Esophagus squamous epithelium (tissue), 5 donors: Measurements from ENCODE around the gene PEDS1. TPM values are rescaled to one million over a fixed set of nuclear protein-coding genes. Genes with fewer than 3 reads are reported as not detected.

Experiments
- DNase-seq: peaks from one replicate; lab custom pipeline; 2025; lab: John Stamatoyannopoulos, UW
- H3K27ac ChIP-seq, 4 donors: fragments of 200-600 bp; sonication (generic); one replicate each; pipeline ENCODE4 v1.5.1; 2016 to 2019; ENCODE audit warnings: mild to moderate bottlenecking in 1 of 4
- H3K27me3 ChIP-seq, 4 donors: fragments of 200-600 bp; sonication (generic); 1 replicate in 3 of 4; 2 replicates in 1 of 4; pipeline versions ENCODE4 v1.5.1 to v1.6.0; 2017 to 2021; ENCODE audit warnings: antibody characterized with exemption in 1 of 4
- H3K36me3 ChIP-seq, 3 donors: fragments of 200-600 bp; sonication (generic); one replicate each; pipeline ENCODE4 v1.5.1; 2016 to 2019
- H3K4me1 ChIP-seq, 3 donors: fragments of 200-600 bp; sonication (generic); one replicate each; pipeline ENCODE4 v1.5.1; 2017 to 2019
- H3K4me3 ChIP-seq, 4 donors: fragments of 200-600 bp; sonication (generic); 1 replicate in 3 of 4; 2 replicates in 1 of 4; pipeline ENCODE4 v1.5.1; 2016 to 2019; ENCODE audit warnings: mild to moderate bottlenecking in 2 of 4, moderate library complexity in 1 of 4
- H3K9me3 ChIP-seq, 3 donors: fragments of 200-600 bp; sonication (generic); one replicate each; pipeline ENCODE4 v1.5.1; 2016 to 2019
- CTCF ChIP-seq, 6 experiments: fragments of 450-650 bp in 4 of 6; fragments of 200-600 bp in 2 of 6; sonication (generic) in 2 of 6; IDR thresholded peaks; one replicate each; pipeline ENCODE4 v1.5.1; 2016 to 2019; ENCODE audit warnings: antibody characterized with exemption in 6 of 6, mild to moderate bottlenecking in 4 of 6, moderate library complexity in 4 of 6
- POLR2A ChIP-seq, 4 donors: fragments of 450-650 bp; IDR thresholded peaks; one replicate each; pipeline ENCODE4 v1.6.1; 2017; ENCODE audit warnings: antibody characterized with exemption in 4 of 4, mild to moderate bottlenecking in 4 of 4, moderate library complexity in 3 of 4
- WGBS, 2 donors: methylation state at CpG; one replicate each; pipeline ENCODE4 v1.1.5; 2018; 5-methylcytosine and 5-hydroxymethylcytosine counted together
- intact Hi-C: fragments of 100-400 bp; cut with DNase I; formaldehyde crosslinking; loops from one replicate; pipeline ENCODE4 v1.15.0; 2022
- total RNA-seq, 4 donors: library from RNA; depleted of rRNA; stranded (reverse); fragments of >200 nt; gene quantifications; one replicate each; pipeline ENCODE4 v1.1.0, GENCODE V29; 2016
- donor health status: DM: yes; HTN: yes; CAD: no.

The PEDS1 gene
- total RNA-seq, 4 donors from 2014 or later: 32.8 to 54.0 (median 46.7) TPM

GRCh38 chr20:50144362-50144761, 9.2 kb downstream of the PEDS1 start:
- no peak overlapping the region for H3K4me3 ChIP-seq
- H3K36me3 ChIP-seq: peaks cover 0 to 62% (median 15%) of the 10 kb centered on the region in 3 donors
- peaks cover 83 to 100% (median 92%) of the 10 kb centered on the region in 3 donors for H3K4me1 ChIP-seq
- no peaks in the 10 kb centered on the region for H3K27me3 ChIP-seq
- no peak for TF ChIP-seq CTCF (IDR thresholded peaks at IDR 0.05)
- TF ChIP-seq POLR2A (IDR thresholded peaks at IDR 0.05): no peak
- intact Hi-C loops: no loop called here
- H3K9me3 ChIP-seq: no peaks in the 10 kb centered on the region
- peak overlapping the region; percentile 74 to 99 (median 98) for H3K27ac ChIP-seq
- WGBS, 2 donors: 14 to 25% methylated on average over 1 to 3 of the region's 4 CpGs
- DNase-seq: no peak

GRCh38 chr20:50142812-50143211, 10.7 kb downstream of the PEDS1 start:
- Histone ChIP-seq H3K27me3 (no peaks in the 10 kb centered on the region), H3K27ac (peak overlapping the region; percentile 74 to 99 (median 98)), H3K4me1 (peaks cover 87 to 100% (median 92%) of the 10 kb centered on the region in 3 donors), H3K4me3 (no peak overlapping the region), H3K36me3 (peaks cover 0 to 48% (median 21%) of the 10 kb centered on the region in 3 donors), H3K9me3 (no peaks in the 10 kb centered on the region)
- no peak for DNase-seq
- TF ChIP-seq CTCF (IDR thresholded peaks at IDR 0.05) (no peak), POLR2A (IDR thresholded peaks at IDR 0.05) (no peak)
- WGBS, 2 donors: 69 to 73% methylated on average over 6 of the region's 6 CpGs
- intact Hi-C loops: no loop called here

GRCh38 chr20:50141811-50142561, 11.5 kb downstream of the PEDS1 start:
- intact Hi-C loops: no loop called here
- H3K27me3 ChIP-seq: no peaks in the 10 kb centered on the region
- H3K36me3 ChIP-seq: peaks cover 0 to 51% (median 21%) of the 10 kb centered on the region in 3 donors
- no peaks in the 10 kb centered on the region for H3K9me3 ChIP-seq
- no peak for TF ChIP-seq POLR2A (IDR thresholded peaks at IDR 0.05)
- no peak for TF ChIP-seq CTCF (IDR thresholded peaks at IDR 0.05)
- H3K27ac ChIP-seq: peak overlapping the region; percentile 74 to 99 (median 98)
- WGBS, 2 donors: 70% methylated on average over 8 of the region's 12 CpGs
- DNase-seq: no peak
- peaks cover 84 to 100% (median 91%) of the 10 kb centered on the region in 3 donors for H3K4me1 ChIP-seq
- no peak overlapping the region for H3K4me3 ChIP-seq

- TF ChIP-seq CTCF (IDR thresholded peaks at IDR 0.05) (no peak), POLR2A (IDR thresholded peaks at IDR 0.05) (no peak)
- intact Hi-C loops: no loop called here
- H3K9me3 ChIP-seq: no peaks in the 10 kb centered on the region
- no peak overlapping the region for H3K4me3 ChIP-seq
- H3K27me3 ChIP-seq: no peaks in the 10 kb centered on the region
- H3K27ac ChIP-seq: peak overlapping the region; percentile 74 to 99 (median 98)
- peaks cover 0 to 59% (median 21%) of the 10 kb centered on the region in 3 donors for H3K36me3 ChIP-seq
- WGBS, 2 donors: 51 to 67% methylated on average over 5 of the region's 6 CpGs
- peaks cover 77 to 98% (median 83%) of the 10 kb centered on the region in 3 donors for H3K4me1 ChIP-seq
- DNase-seq: no peak
Observed at GRCh38 chr20:50141018-50141675, 12.4 kb downstream of the PEDS1 start.

- TF ChIP-seq POLR2A (IDR thresholded peaks at IDR 0.05): no peak
- TF ChIP-seq CTCF (IDR thresholded peaks at IDR 0.05): no peak
- no peak for DNase-seq
- Histone ChIP-seq H3K4me3 (no peak overlapping the region), H3K27ac (peak overlapping the region; percentile 74 to 99 (median 98)), H3K36me3 (peaks cover 0 to 67% (median 21%) of the 10 kb centered on the region in 3 donors), H3K27me3 (no peaks in the 10 kb centered on the region), H3K4me1 (peaks cover 69 to 97% (median 76%) of the 10 kb centered on the region in 3 donors), H3K9me3 (no peaks in the 10 kb centered on the region)
- intact Hi-C loops: no loop called here
- WGBS, 2 donors: 54% methylated on average over 8 to 11 of the region's 11 CpGs
Observed at GRCh38 chr20:50140339-50140859, 13.1 kb downstream of the PEDS1 start.
